C4-2B (cell line): Measurements from ENCODE around the gene VAT1.

Source experiments
- ZFX ChIP-seq: fragments of 450-650 bp; IDR thresholded peaks from 2 replicates; pipeline ENCODE4 v1.6.1; 2017
- TF ChIP-seq, protein P1 (sequence below): fragments of 450-650 bp; conservative IDR thresholded peaks from 2 replicates; pipeline ENCODE4 v1.5.1; 2017; ENCODE audit warnings: mild to moderate bottlenecking

DNA sequence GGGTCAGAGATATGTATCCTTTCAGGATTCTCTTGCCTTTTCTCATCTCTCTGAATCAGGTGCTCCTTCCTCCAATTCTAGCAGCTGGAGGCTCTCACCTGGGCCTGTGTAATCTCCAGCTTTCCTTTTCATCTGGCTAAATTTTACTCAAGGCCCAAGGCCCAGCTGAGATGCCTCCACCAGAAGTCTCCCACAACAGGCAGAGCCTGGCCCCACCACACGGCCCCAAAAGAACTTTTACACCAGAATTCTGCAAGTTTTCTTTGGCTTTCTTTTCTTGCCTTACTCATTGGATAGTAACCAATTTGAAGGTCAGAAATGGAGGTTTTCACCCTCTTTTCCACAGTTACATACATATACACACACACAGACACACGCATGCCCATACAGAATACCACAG is 17.5 kb upstream of the VAT1 start:
- TF ChIP-seq, protein P1, sequence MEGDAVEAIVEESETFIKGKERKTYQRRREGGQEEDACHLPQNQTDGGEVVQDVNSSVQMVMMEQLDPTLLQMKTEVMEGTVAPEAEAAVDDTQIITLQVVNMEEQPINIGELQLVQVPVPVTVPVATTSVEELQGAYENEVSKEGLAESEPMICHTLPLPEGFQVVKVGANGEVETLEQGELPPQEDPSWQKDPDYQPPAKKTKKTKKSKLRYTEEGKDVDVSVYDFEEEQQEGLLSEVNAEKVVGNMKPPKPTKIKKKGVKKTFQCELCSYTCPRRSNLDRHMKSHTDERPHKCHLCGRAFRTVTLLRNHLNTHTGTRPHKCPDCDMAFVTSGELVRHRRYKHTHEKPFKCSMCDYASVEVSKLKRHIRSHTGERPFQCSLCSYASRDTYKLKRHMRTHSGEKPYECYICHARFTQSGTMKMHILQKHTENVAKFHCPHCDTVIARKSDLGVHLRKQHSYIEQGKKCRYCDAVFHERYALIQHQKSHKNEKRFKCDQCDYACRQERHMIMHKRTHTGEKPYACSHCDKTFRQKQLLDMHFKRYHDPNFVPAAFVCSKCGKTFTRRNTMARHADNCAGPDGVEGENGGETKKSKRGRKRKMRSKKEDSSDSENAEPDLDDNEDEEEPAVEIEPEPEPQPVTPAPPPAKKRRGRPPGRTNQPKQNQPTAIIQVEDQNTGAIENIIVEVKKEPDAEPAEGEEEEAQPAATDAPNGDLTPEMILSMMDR, result no peak
- TF ChIP-seq ZFX, result no peak
